Endodermal cell (in vitro differentiated cells): Measurements from ENCODE around the gene RBL2. TPM values are rescaled to one million over a fixed set of nuclear protein-coding genes. Genes with fewer than 3 reads are reported as not detected.

Experiments used
- DNase-seq: peaks from one replicate; pipeline ENCODE4 v3.0.0-alpha.2; 2017
- H3K27ac ChIP-seq: 2 replicates; pipeline ENCODE4 v1.5.1; 2013; ENCODE audit warnings: mild to moderate bottlenecking, low read depth, low read length, moderate library complexity
- H3K27me3 ChIP-seq: 2 replicates; pipeline ENCODE4 v1.6.1; 2013; ENCODE audit warnings: mild to moderate bottlenecking, low read length, moderate library complexity; ENCODE audit not compliant: insufficient read depth, control insufficient read depth, poor library complexity, severe bottlenecking
- H3K36me3 ChIP-seq: 2 replicates; pipeline ENCODE4 v1.7.0; 2013; ENCODE audit warnings: mild to moderate bottlenecking, low read length, moderate library complexity; ENCODE audit not compliant: control insufficient read depth, insufficient read depth
- H3K4me1 ChIP-seq: one replicate; pipeline ENCODE4 v1.7.0; 2013; ENCODE audit warnings: low read length; ENCODE audit not compliant: control insufficient read depth, insufficient read depth
- H3K4me3 ChIP-seq: 2 replicates; pipeline ENCODE4 v1.5.1; 2013; ENCODE audit warnings: mild to moderate bottlenecking, low read length, moderate library complexity
- H3K9ac ChIP-seq: 2 replicates; pipeline ENCODE4 v1.6.1; 2013; ENCODE audit warnings: mild to moderate bottlenecking, low read length, moderate library complexity; ENCODE audit not compliant: poor library complexity, severe bottlenecking; ENCODE audit errors: extremely low read depth
- H3K9me3 ChIP-seq: 2 replicates; pipeline ENCODE4 v1.6.1; 2013; ENCODE audit warnings: mild to moderate bottlenecking, low read length, moderate library complexity; ENCODE audit not compliant: control insufficient read depth
- H3K27ac Mint-ChIP-seq: 2 replicates; pipeline ENCODE4 v1.8.0; 2020; ENCODE audit warnings: mixed read lengths
- H3K27me3 Mint-ChIP-seq: 2 replicates; pipeline ENCODE4 v1.8.0; 2021; ENCODE audit warnings: mild to moderate bottlenecking, mixed read lengths; ENCODE audit not compliant: insufficient read depth
- H3K36me3 Mint-ChIP-seq: 2 replicates; pipeline ENCODE4 v1.8.0; 2020; ENCODE audit warnings: low read depth, mixed read lengths
- H3K4me1 Mint-ChIP-seq: 2 replicates; pipeline ENCODE4 v1.8.0; 2020; ENCODE audit warnings: mixed read lengths
- H3K4me3 Mint-ChIP-seq: 2 replicates; pipeline ENCODE4 v1.8.0; 2020; ENCODE audit warnings: mild to moderate bottlenecking, moderate library complexity, mixed read lengths
- H3K9me3 Mint-ChIP-seq: 2 replicates; pipeline ENCODE4 v1.8.0; 2020; ENCODE audit warnings: mild to moderate bottlenecking, mixed read lengths
- WGBS, 2 experiments: methylation state at CpG; one replicate each; pipeline versions ENCODE4 v1.1.5 to v1.1.7; 2013; ENCODE audit warnings: missing lambda C conversion rate in 2 of 2, mixed read lengths in 1 of 2; ENCODE audit not compliant: insufficient coverage in 1 of 2, insufficient read length in 1 of 2; 5-methylcytosine and 5-hydroxymethylcytosine counted together
- total RNA-seq, 2 donors: library from RNA; stranded (reverse); fragmentation: NEBNext Ultra II Directional in 1 of 2; extraction: Animal tissue kit (Norgen Biotek cat#: 25700) in 1 of 2; gene quantifications; 2 replicates in 1 of 2; 3 replicates in 1 of 2; pipeline ENCODE4 v1.2.1, GENCODE V29; 2021
- TF ChIP-seq, protein P1 (sequence below): fragments of 200-600 bp; sonication (generic); conservative IDR thresholded peaks from 2 replicates; pipeline ENCODE4 v1.5.0; 2021; ENCODE audit warnings: antibody characterized with exemption, mild to moderate bottlenecking

The RBL2 gene
- total RNA-seq, 2 donors from 2014 or later: 34.9 to 46.0 TPM

DNA sequence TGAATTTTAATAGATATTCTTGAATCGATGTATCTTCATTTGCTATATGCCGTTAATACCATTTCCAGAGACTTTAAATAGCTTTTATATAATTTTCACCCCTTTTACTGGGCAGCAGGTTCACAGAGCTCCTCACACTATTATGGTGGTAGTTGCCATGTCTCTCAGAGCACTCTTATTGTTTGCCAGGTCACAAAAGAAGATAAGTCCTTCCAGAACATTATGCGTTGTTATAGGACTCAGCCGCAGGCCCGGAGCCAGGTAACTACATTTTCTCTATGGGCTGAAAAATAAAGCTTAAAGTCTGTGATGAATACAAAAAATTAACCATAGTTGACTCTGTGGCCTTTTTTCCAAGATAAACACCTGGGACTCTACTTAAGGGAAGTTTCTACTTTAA lies 44.7 kb downstream of the RBL2 start:
- H3K4me1 Mint-ChIP-seq: no peaks in the 10 kb centered on the region
- Histone ChIP-seq H3K4me3 (no peak overlapping the region), H3K9me3 (no peaks in the 10 kb centered on the region), H3K36me3 (peaks cover 65% of the 10 kb centered on the region), H3K27me3 (no peaks in the 10 kb centered on the region), H3K9ac (no peak overlapping the region), H3K27ac (no peak overlapping the region), H3K4me1 (no peaks in the 10 kb centered on the region)
- H3K36me3 Mint-ChIP-seq: peaks cover 77% of the 10 kb centered on the region
- no peak overlapping the region for H3K27ac Mint-ChIP-seq
- no peak overlapping the region for H3K4me3 Mint-ChIP-seq
- H3K9me3 Mint-ChIP-seq: no peaks in the 10 kb centered on the region
- H3K27me3 Mint-ChIP-seq: no peaks in the 10 kb centered on the region
- WGBS, 2 experiments: 98 to 100% methylated on average over 2 to 4 of the region's 5 CpGs
- no peak for DNase-seq
- TF ChIP-seq, protein P1, sequence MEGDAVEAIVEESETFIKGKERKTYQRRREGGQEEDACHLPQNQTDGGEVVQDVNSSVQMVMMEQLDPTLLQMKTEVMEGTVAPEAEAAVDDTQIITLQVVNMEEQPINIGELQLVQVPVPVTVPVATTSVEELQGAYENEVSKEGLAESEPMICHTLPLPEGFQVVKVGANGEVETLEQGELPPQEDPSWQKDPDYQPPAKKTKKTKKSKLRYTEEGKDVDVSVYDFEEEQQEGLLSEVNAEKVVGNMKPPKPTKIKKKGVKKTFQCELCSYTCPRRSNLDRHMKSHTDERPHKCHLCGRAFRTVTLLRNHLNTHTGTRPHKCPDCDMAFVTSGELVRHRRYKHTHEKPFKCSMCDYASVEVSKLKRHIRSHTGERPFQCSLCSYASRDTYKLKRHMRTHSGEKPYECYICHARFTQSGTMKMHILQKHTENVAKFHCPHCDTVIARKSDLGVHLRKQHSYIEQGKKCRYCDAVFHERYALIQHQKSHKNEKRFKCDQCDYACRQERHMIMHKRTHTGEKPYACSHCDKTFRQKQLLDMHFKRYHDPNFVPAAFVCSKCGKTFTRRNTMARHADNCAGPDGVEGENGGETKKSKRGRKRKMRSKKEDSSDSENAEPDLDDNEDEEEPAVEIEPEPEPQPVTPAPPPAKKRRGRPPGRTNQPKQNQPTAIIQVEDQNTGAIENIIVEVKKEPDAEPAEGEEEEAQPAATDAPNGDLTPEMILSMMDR: no peak

DNA sequence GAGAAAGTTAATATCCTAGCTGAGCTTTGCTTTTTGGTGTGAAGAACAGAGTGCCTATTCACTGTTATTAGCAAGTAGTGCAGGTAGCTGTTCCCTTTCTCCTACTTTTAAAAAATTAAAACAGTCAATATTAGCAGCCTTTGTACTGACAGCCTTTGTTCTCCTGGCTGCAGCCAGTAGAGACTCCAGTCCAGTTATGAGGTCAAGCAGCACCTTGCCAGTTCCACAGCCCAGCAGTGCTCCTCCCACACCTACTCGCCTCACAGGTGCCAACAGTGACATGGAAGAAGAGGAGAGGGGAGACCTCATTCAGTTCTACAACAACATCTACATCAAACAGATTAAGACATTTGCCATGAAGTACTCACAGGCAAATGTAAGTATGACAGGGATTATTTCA lies 46.1 kb downstream of the RBL2 start:
- peaks cover 4% of the 10 kb centered on the region for H3K9me3 ChIP-seq
- peaks cover 8% of the 10 kb centered on the region for H3K9me3 Mint-ChIP-seq
- TF ChIP-seq, protein P1: no peak
- H3K4me1 ChIP-seq: no peaks in the 10 kb centered on the region
- no peak overlapping the region for H3K27ac ChIP-seq
- 100% methylated on average over 1 of the region's 1 CpG; no CpG with 5 or more reads in 1 of the 2 experiments for WGBS, 2 experiments
- peaks cover 79% of the 10 kb centered on the region for H3K36me3 ChIP-seq
- DNase-seq: no peak
- H3K4me3 ChIP-seq: no peak overlapping the region
- no peaks in the 10 kb centered on the region for H3K27me3 Mint-ChIP-seq
- H3K27me3 ChIP-seq: no peaks in the 10 kb centered on the region
- no peaks in the 10 kb centered on the region for H3K4me1 Mint-ChIP-seq
- no peak overlapping the region for H3K27ac Mint-ChIP-seq
- H3K36me3 Mint-ChIP-seq: peaks cover 82% of the 10 kb centered on the region
- H3K4me3 Mint-ChIP-seq: no peak overlapping the region
- no peak overlapping the region for H3K9ac ChIP-seq

DNA sequence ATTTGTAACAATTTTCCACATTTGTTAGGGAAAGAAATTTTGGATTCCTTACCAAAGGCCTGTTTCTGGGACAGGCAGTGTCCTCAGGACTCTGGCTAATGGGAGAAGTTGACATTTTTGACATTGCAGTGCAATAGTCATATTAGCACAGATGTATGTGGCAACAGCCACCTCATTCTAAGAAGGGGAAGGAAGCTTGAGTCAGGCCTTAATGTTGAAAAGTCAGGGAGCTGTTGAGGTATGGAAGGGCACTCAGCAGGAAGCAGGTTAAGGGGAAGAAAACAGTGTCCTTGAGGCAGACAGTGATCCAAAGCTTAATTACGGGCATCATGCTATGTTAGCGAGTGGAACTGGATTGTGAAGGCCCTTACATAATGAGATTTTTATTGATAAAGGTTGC lies 47.9 kb downstream of the RBL2 start:
- Mint-ChIP-seq H3K36me3 (peaks cover 87% of the 10 kb centered on the region), H3K27me3 (no peaks in the 10 kb centered on the region), H3K4me1 (no peaks in the 10 kb centered on the region), H3K9me3 (peaks cover 25% of the 10 kb centered on the region), H3K27ac (no peak overlapping the region), H3K4me3 (no peak overlapping the region)
- H3K27ac ChIP-seq: no peak overlapping the region
- no peaks in the 10 kb centered on the region for H3K27me3 ChIP-seq
- peaks cover 88% of the 10 kb centered on the region for H3K36me3 ChIP-seq
- no peak overlapping the region for H3K9ac ChIP-seq
- H3K4me3 ChIP-seq: no peak overlapping the region
- peaks cover 22% of the 10 kb centered on the region for H3K9me3 ChIP-seq
- DNase-seq: no peak
- TF ChIP-seq, protein P1: no peak
- H3K4me1 ChIP-seq: no peaks in the 10 kb centered on the region
- 93 to 100% methylated on average over 2 of the region's 2 CpGs for WGBS, 2 experiments
